NCI-H510A treated with DMSO at 0.1 percent for 48 hours (cell line): ENCODE results near the gene COL26A1.
"Not testable (repeated sequence)": the region's sequence is repeated elsewhere in the genome, so short reads cannot be mapped to it uniquely, and the experiment has no call there.

Experiments
- DNase-seq: peaks from one replicate; lab custom pipeline; 2025; lab: John Stamatoyannopoulos, UW

The COL26A1 gene

GRCh38 chr7:101362334-101363195, at the start of gene COL26A1:
COL26A1 (plus strand) TSS chr7:101362875; CDS start chr7:101363033, 158 bp downstream.
- no peak for DNase-seq

DNA sequence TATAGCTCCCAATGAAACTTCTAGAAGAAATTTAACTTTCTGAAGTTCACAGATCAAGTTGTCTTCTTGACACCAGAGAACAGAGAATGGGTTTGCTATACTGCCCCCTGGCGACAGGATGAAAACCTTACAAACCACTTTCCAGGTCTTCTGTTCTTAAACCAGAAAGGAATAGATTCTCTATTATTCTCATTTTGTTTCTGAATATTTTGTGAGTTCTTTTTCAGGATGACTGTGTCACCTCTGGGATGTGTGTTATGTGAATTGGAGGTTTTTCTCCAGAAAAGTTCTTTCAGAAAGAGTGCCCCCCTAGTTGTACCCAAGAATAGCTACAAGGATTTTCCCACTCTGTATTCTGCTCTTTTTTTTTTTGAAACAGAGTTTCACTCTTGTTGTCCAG, 47.3 kb upstream of the COL26A1 start:
- DNase-seq: no peak

DNA sequence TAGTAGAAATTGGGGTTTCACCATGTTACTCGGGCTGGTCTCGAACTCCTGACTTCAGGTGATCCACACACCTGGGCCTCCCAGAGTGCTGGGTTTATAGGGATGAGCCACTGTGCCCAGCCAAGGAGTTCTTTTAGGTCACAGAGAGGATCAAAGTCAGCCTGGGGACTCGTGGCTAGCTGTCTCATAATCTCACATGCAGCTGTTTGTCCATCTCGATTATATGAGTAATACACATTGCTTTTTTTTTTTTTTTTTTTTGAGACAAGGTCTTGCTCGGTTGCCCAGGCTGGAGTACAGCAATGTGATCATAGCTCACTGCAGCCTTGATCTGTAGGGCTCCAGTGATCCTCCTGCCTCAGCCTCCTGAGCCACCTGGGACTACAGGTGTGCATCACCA, 43.3 kb upstream of the COL26A1 start:
- no peak for DNase-seq

DNA sequence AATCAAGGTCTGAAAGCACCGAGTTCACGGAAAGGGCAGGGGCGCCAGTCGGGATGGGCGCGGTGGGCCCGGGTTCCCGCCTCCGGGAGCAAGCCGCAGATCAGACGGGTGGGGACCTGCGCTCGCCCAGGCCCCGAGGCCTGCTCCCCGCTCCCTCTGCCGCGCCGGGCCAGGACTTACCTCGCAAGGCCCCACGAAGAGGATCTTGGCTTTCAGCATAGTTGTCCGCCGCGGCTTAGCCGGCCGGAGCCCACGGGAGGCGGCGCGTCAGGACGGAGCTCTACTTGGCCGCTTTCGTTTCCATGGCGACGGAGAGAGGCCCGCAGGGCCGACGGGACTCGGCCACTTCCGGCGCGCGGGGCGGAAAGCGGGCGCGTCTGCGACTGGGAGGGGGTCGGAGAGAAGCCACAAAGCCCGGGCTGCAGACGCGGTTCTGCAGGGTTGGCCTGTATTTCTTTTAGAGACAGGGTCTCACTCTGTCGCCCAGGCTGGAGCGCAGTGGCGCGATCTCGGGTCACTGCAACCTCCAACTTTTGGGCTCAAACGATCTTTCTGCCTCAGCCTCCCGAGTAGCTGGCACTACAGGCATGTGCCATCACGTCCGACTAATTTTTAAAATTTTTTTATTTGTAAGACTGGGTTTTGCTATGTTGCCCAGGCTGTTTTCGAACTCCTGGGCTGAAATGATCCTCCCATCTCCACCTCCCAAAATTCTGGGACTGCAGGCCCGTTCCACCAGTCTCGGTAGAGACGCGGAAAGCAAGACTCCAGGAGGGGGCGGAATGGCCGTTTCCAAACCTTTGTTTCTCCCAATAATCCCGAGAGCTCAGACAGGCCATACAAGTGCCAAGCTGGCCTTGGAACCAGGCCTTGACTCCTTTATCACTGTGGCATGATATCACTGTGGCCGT, 40.9 kb upstream of the COL26A1 start, which contains the start of gene IFT22:
Gene IFT22 (minus strand): TSS at position 322 of the 911 bp plus-strand sequence. CDS start 103 bp downstream, at position 219.
- peak; percentile 40 for DNase-seq

DNA sequence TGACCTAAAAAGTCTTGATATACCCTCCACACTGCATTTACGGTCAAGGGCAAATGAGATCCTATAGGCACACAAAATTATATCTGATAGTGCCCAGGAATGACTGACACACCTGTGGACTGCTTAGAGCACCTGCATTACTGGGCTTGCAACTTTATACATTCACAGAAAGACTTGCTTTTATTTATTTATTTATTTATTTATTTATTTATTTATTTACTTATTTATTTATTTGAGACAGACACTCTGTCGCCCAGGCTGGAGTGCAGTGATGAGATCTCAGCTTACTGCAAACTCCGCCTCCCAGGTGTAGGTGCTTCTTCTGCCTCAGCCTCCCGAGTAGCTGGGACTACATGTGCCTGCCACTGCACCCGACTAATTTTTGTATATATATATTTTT, 34.5 kb upstream of the COL26A1 start:
- no peak for DNase-seq

GRCh38 chr7:101330011-101330484, 32.6 kb upstream of the COL26A1 start:
- DNase-seq: no peak

- no peak for DNase-seq
Measured at GRCh38 chr7:101332026-101332425, 30.6 kb upstream of the COL26A1 start.

- DNase-seq: no peak
Measured at GRCh38 chr7:101333912-101334311, 28.8 kb upstream of the COL26A1 start.

DNA sequence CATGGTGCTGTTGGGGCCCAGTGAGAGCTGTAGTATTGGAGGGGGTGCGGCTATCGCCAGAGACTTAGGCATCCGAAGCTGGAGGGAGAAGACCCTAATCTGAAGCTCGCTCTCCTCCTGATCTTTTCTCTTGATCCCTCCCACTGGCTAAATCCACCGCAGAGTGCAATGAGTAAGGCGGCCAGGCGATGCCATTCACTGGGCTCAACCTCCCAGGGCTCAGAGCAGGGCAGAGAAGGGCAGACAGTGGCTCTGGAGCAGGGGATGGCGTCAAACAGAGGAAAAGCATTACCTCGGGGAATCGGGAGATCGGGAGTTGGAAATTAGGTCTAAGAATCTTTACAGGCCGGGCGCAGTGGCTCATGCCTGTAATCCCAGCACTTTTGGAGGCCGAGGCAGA, 22.3 kb upstream of the COL26A1 start:
- no peak for DNase-seq

- no peak for DNase-seq
Measured at GRCh38 chr7:101342892-101343291, 19.8 kb upstream of the COL26A1 start.

- DNase-seq: no peak
Measured at GRCh38 chr7:101347477-101347876, 15.2 kb upstream of the COL26A1 start.

DNA sequence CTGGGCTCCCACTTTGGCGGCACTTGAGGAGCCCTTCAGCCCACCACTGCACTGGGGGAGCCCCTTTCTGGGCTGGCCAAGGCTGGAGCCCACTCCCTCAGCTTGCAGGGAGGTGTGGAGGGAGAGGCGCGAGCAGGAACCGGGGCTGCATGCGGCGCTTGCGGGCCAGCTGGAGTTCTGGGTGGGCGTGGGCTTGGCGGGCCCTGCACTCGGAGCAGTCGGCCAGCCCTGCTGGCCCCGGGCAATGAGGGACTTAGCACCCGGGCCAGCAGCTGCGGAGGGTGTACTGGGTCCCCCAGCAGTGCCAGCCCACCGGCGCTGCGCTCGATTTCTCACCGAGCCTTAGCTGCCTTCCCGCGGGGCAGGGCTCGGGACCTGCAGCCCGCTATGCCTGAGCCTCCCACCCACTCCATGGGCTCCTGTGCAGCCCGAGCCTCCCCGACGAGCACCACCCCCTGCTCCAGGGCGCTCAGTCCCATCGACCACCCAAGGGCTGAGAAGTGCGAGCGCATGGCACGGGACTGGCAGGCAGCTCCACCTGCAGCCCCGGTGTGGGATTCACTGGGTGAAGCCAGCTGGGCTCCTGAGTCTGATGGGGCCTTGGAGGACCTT, 14.1 kb upstream of the COL26A1 start:
- not testable (repeated sequence) for DNase-seq

DNA sequence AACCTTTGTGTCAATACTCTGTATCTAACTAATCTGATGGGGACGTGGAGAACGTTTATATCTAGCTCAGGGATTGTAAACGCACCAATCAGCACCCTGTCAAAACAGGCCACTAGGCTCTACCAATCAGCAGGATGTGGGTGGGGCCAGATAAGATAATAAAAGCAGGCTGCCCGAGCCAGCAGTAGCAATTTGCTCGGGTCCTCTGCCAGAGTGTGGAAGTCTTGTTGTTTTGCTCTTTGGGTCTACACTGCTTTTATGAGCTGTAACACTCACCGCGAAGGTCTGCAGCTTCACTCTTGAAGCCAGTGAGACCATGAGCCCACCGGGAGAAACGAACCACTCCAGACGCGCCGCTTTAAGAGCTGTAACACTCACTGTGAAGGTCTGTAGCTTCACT, 13.4 kb upstream of the COL26A1 start:
- not testable (repeated sequence) for DNase-seq

DNA sequence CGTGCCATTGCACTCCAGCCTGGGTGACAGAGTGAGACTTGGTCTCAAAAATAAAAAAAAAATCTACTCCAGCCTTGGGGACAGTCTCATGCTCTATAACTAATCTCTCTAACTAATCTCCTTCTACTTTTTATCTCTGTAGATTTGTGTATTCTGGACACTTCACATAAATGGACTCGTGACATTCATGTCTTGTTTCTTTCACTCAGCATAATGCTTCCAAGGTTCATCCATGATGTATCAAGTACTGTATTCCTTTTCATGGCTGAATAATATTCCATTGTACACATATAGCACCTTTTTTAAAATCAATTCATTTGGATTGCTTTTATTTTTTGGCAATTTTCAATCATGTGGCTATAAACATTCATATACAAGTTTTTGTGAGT, 9.8 kb upstream of the COL26A1 start:
- DNase-seq: no peak

DNA sequence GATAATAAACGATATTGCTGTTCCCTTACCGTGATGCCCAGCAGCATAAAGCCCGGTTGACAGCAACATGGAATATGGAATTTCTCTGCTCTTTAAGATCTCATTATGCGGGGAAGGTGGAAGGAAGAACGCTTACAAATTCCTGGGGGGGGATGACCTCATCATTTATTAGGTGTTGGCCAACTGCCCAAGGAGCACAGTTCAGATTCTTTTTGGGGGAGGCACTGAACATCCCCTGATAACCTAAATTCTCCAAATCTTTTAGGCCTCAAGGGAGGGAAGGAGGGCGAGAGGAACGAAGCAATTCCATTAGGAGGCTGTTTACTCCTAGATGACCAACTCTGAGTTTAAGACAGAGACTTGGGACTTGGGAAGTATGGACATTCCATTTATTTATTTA, 5.2 kb upstream of the COL26A1 start:
- DNase-seq: no peak

DNA sequence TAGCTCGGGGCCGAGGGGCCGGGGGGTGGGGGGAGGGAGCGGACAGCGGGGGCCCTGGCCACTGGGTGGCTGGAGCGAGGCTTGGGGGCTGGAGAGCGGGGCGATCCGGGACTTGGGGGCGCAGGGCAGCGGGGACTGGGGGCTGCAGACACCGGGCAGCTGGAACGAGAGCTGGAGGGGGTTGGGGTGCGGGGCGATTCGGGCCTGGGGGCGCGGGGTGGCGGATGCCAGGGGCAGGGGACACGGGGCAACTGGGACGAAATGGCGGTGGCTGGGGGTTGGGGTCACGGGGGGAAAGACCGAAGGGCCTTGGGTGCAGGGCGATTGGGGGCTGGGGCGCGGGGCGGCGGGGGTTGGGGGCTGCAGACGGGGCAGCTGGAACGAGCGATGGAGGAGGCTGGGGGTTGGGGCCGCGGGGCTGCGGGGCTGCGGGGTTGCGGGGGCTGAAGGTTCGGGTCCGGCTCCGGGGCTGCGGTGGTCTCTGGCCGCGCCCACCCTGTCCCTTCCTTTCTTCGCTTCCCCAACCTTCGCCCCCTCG, 590 bp downstream of the COL26A1 start:
- no peak for DNase-seq

- no peak for DNase-seq
Measured at GRCh38 chr7:101363734-101364374, 1.2 kb downstream of the COL26A1 start.

DNA sequence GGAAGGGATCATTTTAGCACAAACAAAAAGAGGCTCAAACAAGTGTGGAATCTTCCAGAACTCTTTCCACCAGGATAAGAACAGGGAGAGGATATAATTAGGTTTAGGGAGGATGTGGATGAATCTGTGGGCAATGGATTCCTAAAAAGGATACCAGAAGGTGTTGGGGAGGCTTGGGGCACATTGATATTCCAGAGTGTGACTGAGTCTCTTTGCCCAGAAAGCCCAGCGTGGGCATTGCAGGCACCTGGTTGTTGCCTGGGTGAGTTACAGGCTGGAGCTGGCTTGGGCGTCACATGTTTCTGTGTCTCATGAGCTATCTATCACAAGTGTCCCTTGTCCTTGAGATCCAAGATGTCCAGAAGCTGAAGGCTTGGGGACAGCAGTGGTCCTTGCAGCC, 3.3 kb downstream of the COL26A1 start:
- no peak for DNase-seq

- no peak for DNase-seq
Measured at GRCh38 chr7:101367676-101368075, 5.0 kb downstream of the COL26A1 start.

- no peak for DNase-seq
Measured at GRCh38 chr7:101368422-101369165, 5.9 kb downstream of the COL26A1 start.

- no peak for DNase-seq
Measured at GRCh38 chr7:101370836-101371235, 8.2 kb downstream of the COL26A1 start.
